IMR-90 (cell line): ENCODE results near the gene RNF123. TPM values are rescaled to one million over a fixed set of nuclear protein-coding genes. Genes with fewer than 3 reads are reported as not detected.

Source experiments
- ATAC-seq: fragments of 200-7000 bp; cut with Tn5 transposase; 2 replicates; pipeline ENCODE4 v1.9.1; 2020; ENCODE audit warnings: low read depth, mild to moderate bottlenecking, moderate library complexity
- BruUV-seq: library from RNA; stranded (reverse); fragments of 400-500 nt; replicated peaks from 2 replicates; lab custom pipeline; 2021; lab: Mats Ljungman, UMichigan
- CTCF ChIA-PET: fragments of 300-600 bp; formaldehyde crosslinking; extraction: SDS; loops from one replicate; lab custom pipeline; 2021; ENCODE audit warnings: antibody characterized with exemption; lab: Yijun Ruan, JAX
- POLR2A ChIA-PET: fragments of 300-600 bp; sonication (Branson Sonifier 250); formaldehyde crosslinking; loops from one replicate; lab custom pipeline; 2022; ENCODE audit warnings: antibody characterized with exemption; ENCODE audit not compliant: unreplicated experiment; lab: Charles Lee
- DNase-seq: peaks from one replicate; pipeline ENCODE4 v3.0.0; 2013
- H2AFZ ChIP-seq: replicated peaks from 2 replicates; pipeline ENCODE3; 2013; ENCODE audit warnings: low read length, mild to moderate bottlenecking; ENCODE audit not compliant: poor library complexity
- H2AK5ac ChIP-seq: 2 replicates; pipeline ENCODE4 v1.6.1; 2013; ENCODE audit warnings: low read depth, low read length, inconsistent platforms
- H2AK9ac ChIP-seq: replicated peaks from 2 replicates; pipeline ENCODE3; 2013; ENCODE audit warnings: mild to moderate bottlenecking, low read depth, low read length, moderate library complexity; ENCODE audit not compliant: poor library complexity
- H2BK120ac ChIP-seq: 2 replicates; pipeline ENCODE4 v1.6.1; 2013; ENCODE audit warnings: low read depth, low read length, inconsistent platforms
- H2BK15ac ChIP-seq: 3 replicates; pipeline ENCODE4 v1.6.1; 2013; ENCODE audit warnings: low read depth, low read length, inconsistent platforms
- H2BK20ac ChIP-seq: 2 replicates; pipeline ENCODE4 v1.6.1; 2013; ENCODE audit warnings: low read depth, mild to moderate bottlenecking, inconsistent platforms, low read length, moderate library complexity
- H2BK5ac ChIP-seq: 2 replicates; pipeline ENCODE4 v1.6.1; 2013; ENCODE audit warnings: mild to moderate bottlenecking, low read depth, low read length, inconsistent platforms; ENCODE audit not compliant: poor library complexity, severe bottlenecking
- H3K14ac ChIP-seq: replicated peaks from 2 replicates; pipeline ENCODE4 v1.6.1; 2013; ENCODE audit warnings: low read depth, low read length, inconsistent platforms
- H3K18ac ChIP-seq: 2 replicates; pipeline ENCODE4 v1.6.1; 2013; ENCODE audit warnings: low read depth, low read length, control low read depth
- H3K23ac ChIP-seq: 2 replicates; pipeline ENCODE4 v1.6.1; 2013; ENCODE audit warnings: low read depth, low read length, inconsistent platforms
- H3K27ac ChIP-seq: 2 replicates; pipeline ENCODE4 v1.5.1; 2013; ENCODE audit warnings: mild to moderate bottlenecking, control low read depth, low read length; ENCODE audit not compliant: insufficient read depth
- H3K27me3 ChIP-seq: 2 replicates; pipeline ENCODE4 v1.6.1; 2013; ENCODE audit warnings: low read length; ENCODE audit not compliant: control insufficient read depth, insufficient read depth
- H3K36me3 ChIP-seq: 2 replicates; pipeline ENCODE4 v1.6.1; 2013; ENCODE audit warnings: low read length, mixed read lengths; ENCODE audit not compliant: control insufficient read depth, insufficient read depth
- H3K4ac ChIP-seq: 2 replicates; pipeline ENCODE4 v1.6.1; 2013; ENCODE audit warnings: low read depth, low read length, inconsistent platforms
- H3K4me1 ChIP-seq: 2 replicates; pipeline ENCODE4 v1.6.1; 2013; ENCODE audit warnings: low read length, mixed read lengths; ENCODE audit not compliant: control insufficient read depth, insufficient read depth
- H3K4me2 ChIP-seq: 2 replicates; pipeline ENCODE4 v1.6.1; 2013; ENCODE audit warnings: low read depth, mild to moderate bottlenecking, control low read depth, low read length, moderate library complexity
- H3K4me3 ChIP-seq: 2 replicates; pipeline ENCODE4 v1.5.1; 2013; ENCODE audit warnings: low read depth, mild to moderate bottlenecking, control low read depth, low read length, moderate library complexity; ENCODE audit not compliant: insufficient read depth
- H3K56ac ChIP-seq: 2 replicates; pipeline ENCODE4 v1.6.1; 2013; ENCODE audit warnings: low read length, inconsistent platforms; ENCODE audit not compliant: insufficient read depth; ENCODE audit errors: extremely low read depth
- H3K79me1 ChIP-seq, 2 experiments: 2 replicates each; pipeline ENCODE4 v1.6.1; 2013; ENCODE audit warnings: low read length in 2 of 2, inconsistent platforms in 1 of 2, low read depth in 1 of 2
- H3K9ac ChIP-seq: 2 replicates; pipeline ENCODE4 v1.6.1; 2013; ENCODE audit warnings: low read depth, low read length, control low read depth
- H3K9me1 ChIP-seq: 2 replicates; pipeline ENCODE4 v1.6.1; 2013; ENCODE audit warnings: low read length, inconsistent platforms; ENCODE audit not compliant: insufficient read depth
- H3K9me3 ChIP-seq: 2 replicates; pipeline ENCODE4 v1.6.1; 2013; ENCODE audit warnings: low read length; ENCODE audit not compliant: control insufficient read depth, insufficient read depth
- H4K20me1 ChIP-seq: 2 replicates; pipeline ENCODE4 v1.6.1; 2013; ENCODE audit warnings: low read length, inconsistent platforms; ENCODE audit not compliant: insufficient read depth
- H4K5ac ChIP-seq: 2 replicates; pipeline ENCODE4 v1.6.1; 2013; ENCODE audit warnings: mild to moderate bottlenecking, low read depth, low read length, control low read depth
- H4K8ac ChIP-seq, 2 experiments: 2 replicates each; pipeline ENCODE4 v1.6.1; 2013; ENCODE audit warnings: low read depth in 2 of 2, low read length in 2 of 2, control low read depth in 1 of 2, inconsistent platforms in 1 of 2
- H4K91ac ChIP-seq: 2 replicates; pipeline ENCODE4 v1.6.1; 2013; ENCODE audit warnings: low read depth, low read length, inconsistent platforms; ENCODE audit not compliant: insufficient read depth
- BHLHE40 ChIP-seq: fragments of 150-350 bp; IDR thresholded peaks from 2 replicates; pipeline ENCODE4 v1.6.1; 2016; ENCODE audit warnings: mild to moderate bottlenecking, low read depth, low read length
- CTCF ChIP-seq: conservative IDR thresholded peaks from 2 replicates; pipeline ENCODE4 v1.5.1; 2012; ENCODE audit warnings: mild to moderate bottlenecking, low read depth, low read length, improper control_type of control experiment
- FOS ChIP-seq: fragments of 150-350 bp; IDR thresholded peaks from 2 replicates; pipeline ENCODE4 v1.6.1; 2016; ENCODE audit warnings: low read depth, low read length
- MXI1 ChIP-seq: IDR thresholded peaks from 2 replicates; pipeline ENCODE4 v1.6.1; 2012; ENCODE audit warnings: low read depth, mild to moderate bottlenecking, low read length, moderate library complexity, borderline replicate concordance
- POLR2A ChIP-seq: IDR thresholded peaks from 2 replicates; pipeline ENCODE4 v1.6.1; 2012; ENCODE audit warnings: mild to moderate bottlenecking, low read depth, low read length
- RCOR1 ChIP-seq: IDR thresholded peaks from 2 replicates; pipeline ENCODE4 v1.6.1; 2012; ENCODE audit warnings: mild to moderate bottlenecking, low read length, improper control_type of control experiment; ENCODE audit not compliant: insufficient replicate concordance
- USF2 ChIP-seq: fragments of 150-350 bp; IDR thresholded peaks from 2 replicates; pipeline ENCODE4 v1.6.1; 2017; ENCODE audit warnings: mild to moderate bottlenecking, antibody characterized with exemption, low read length, low read depth
- WGBS, 2 experiments: methylation state at CpG; one replicate each; pipeline versions ENCODE4 v1.1.5 to v1.1.7; 2013; ENCODE audit warnings: missing lambda C conversion rate in 2 of 2; ENCODE audit not compliant: insufficient read length in 1 of 2; ENCODE audit errors: extremely low coverage in 2 of 2; 5-methylcytosine and 5-hydroxymethylcytosine counted together
- dilution Hi-C: fragments of 300-500 bp; cut with HindIII; formaldehyde crosslinking; loops from one replicate; pipeline ENCODE4 v1.14.3; 2018; ENCODE audit warnings: low sequenced_read_pairs; ENCODE audit not compliant: unreplicated experiment
- in situ Hi-C: fragments of 300-500 bp; cut with MboI; formaldehyde crosslinking; loops from 3 replicates; pipeline ENCODE4 v1.14.3; 2019; ENCODE audit warnings: low sequenced_read_pairs, inconsistent platforms, mixed read lengths
- intact Hi-C: fragments of 100-400 bp; cut with micrococcal nuclease; formaldehyde crosslinking; loops from 2 replicates; pipeline ENCODE4 v1.10.0; 2022
- polyA plus RNA-seq, 3 experiments: library from polyadenylated mRNA; depleted of rRNA; stranded (reverse); fragments of >200 nt; gene quantifications; 2 replicates each; pipeline ENCODE4 v1.2.3, GENCODE V29; 2012; ENCODE audit warnings: low replicate concordance in 1 of 3
- total RNA-seq: library from RNA; depleted of rRNA; stranded (reverse); fragments of >200 nt; gene quantifications from 2 replicates; pipeline ENCODE4 v1.2.3, GENCODE V29; 2012

Gene RNF123
- total and polyA plus RNA-seq, 2 of the 4 experiments (the other 2 are of a cell fraction), result 13.4 to 37.7 TPM

- intact Hi-C loops, result loop anchor here (1.0 to 5.0 kb wide), 3 partner anchors 105 to 259 kb away; partner anchors contain the start of genes RHOA and TCTA
These were observed 18.4 kb upstream of the RNF123 start for GRCh38 chr3:49670940-49671290.

More at GRCh38 chr3:49670940-49671290, 18.4 kb upstream of the RNF123 start:
- Histone ChIP-seq H3K4me3 (no peak overlapping the region), H2AFZ (no peak overlapping the region), H3K9ac (no peak overlapping the region), H4K91ac (no peak overlapping the region), H3K4me1 (peaks cover 12% of the 10 kb centered on the region), H2AK5ac (no peak overlapping the region), H4K20me1 (peaks cover 10% of the 10 kb centered on the region; the same call in 1 of the 2 replicates), H3K56ac (no peak overlapping the region), H3K18ac (no peak overlapping the region), H3K4ac (no peak overlapping the region), H2BK15ac (no peak overlapping the region), H3K4me2 (no peak overlapping the region), H2BK20ac (no peak overlapping the region), H3K79me1 (peaks cover 19 to 24% of the 10 kb centered on the region in 2 experiments), H2AK9ac (no peak overlapping the region), H2BK120ac (no peak overlapping the region), H2BK5ac (no peak overlapping the region), H4K8ac (no peak overlapping the region), H3K27ac (no peak overlapping the region), H4K5ac (no peak overlapping the region), H3K9me3 (no peaks in the 10 kb centered on the region), H3K14ac (no peak overlapping the region), H3K27me3 (0 out of 2 replicates have a peak, but pooled peaks cover 2% of the 10 kb centered on the region), H3K36me3 (peaks cover 3% of the 10 kb centered on the region; the same call in 1 of the 2 replicates), H3K23ac (no peak overlapping the region), H3K9me1 (peaks cover 17% of the 10 kb centered on the region)
- dilution Hi-C loops (no loop called here), in situ Hi-C loops (no loop called here)
- BruUV-seq, result no TSS peak
- ChIA-PET POLR2A (no interaction called here), CTCF (interaction anchor here (0.8 to 1.8 kb wide), 3 partner anchors 125 to 134 kb away, joined by 3 to 23 read pairs (median 3); no protein-coding TSS in a partner anchor)
- DNase-seq, result no peak
- ATAC-seq, result no peak
- WGBS, 2 experiments, result 80% methylated on average over 1 of the region's 6 CpGs; no CpG with 5 or more reads in 1 of the 2 experiments
- TF ChIP-seq BHLHE40 (no peak), USF2 (no peak), CTCF (no peak), MXI1 (no peak), POLR2A (no peak), RCOR1 (no peak), FOS (no peak)
